HG03280 (cell line): ENCODE data around the gene WDR82.

Source experiments
- ATAC-seq: cut with Tn5 transposase; IDR thresholded peaks from one replicate; pipeline ENCODE4 v1.9.1; 2021; ENCODE audit warnings: mild to moderate bottlenecking, moderate library complexity; ENCODE audit not compliant: unreplicated experiment

The WDR82 gene

GRCh38 chr3:52278510-52279069, at the start of gene WDR82:
Gene WDR82, minus strand, starts transcription at chr3:52278649. Its CDS starts 288 bp downstream, at chr3:52278361.
- peak; percentile 87 for ATAC-seq

- ATAC-seq: no peak
Observed at GRCh38 chr3:52327486-52328290, 49.2 kb upstream of the WDR82 start.

- no peak for ATAC-seq
Observed at GRCh38 chr3:52326976-52327375, 48.5 kb upstream of the WDR82 start.

- no peak for ATAC-seq
Observed at GRCh38 chr3:52325686-52326085, 47.2 kb upstream of the WDR82 start.

- no peak for ATAC-seq
Observed at GRCh38 chr3:52324676-52325075, 46.2 kb upstream of the WDR82 start.

GRCh38 chr3:52323526-52324295, 45.3 kb upstream of the WDR82 start:
- ATAC-seq: no peak

GRCh38 chr3:52322466-52322865, 44.0 kb upstream of the WDR82 start:
- no peak for ATAC-seq

- no peak for ATAC-seq
Observed at GRCh38 chr3:52321481-52321880, 43.0 kb upstream of the WDR82 start.

GRCh38 chr3:52319921-52320595, 41.6 kb upstream of the WDR82 start:
- no peak for ATAC-seq

GRCh38 chr3:52318186-52318816, 39.9 kb upstream of the WDR82 start:
- ATAC-seq: no peak

GRCh38 chr3:52317208-52318000, 39.0 kb upstream of the WDR82 start:
- peak; percentile 62 for ATAC-seq

- no peak for ATAC-seq
Observed at GRCh38 chr3:52315977-52316764, 37.7 kb upstream of the WDR82 start, which contains the start of gene DNAH1. Gene DNAH1, plus strand, starts transcription at chr3:52316319. Its CDS starts 6,124 bp downstream, at chr3:52322443.

- no peak for ATAC-seq
Observed at GRCh38 chr3:52315006-52315405, 36.6 kb upstream of the WDR82 start.

- ATAC-seq: no peak
Observed at GRCh38 chr3:52314489-52314888, 36.0 kb upstream of the WDR82 start.

- ATAC-seq: peak; percentile 84
Observed at GRCh38 chr3:52313774-52314188, 35.3 kb upstream of the WDR82 start.

GRCh38 chr3:52313188-52313773, 34.8 kb upstream of the WDR82 start:
- no peak for ATAC-seq

GRCh38 chr3:52311576-52312119, 33.2 kb upstream of the WDR82 start:
- ATAC-seq: no peak

GRCh38 chr3:52310861-52311575, 32.6 kb upstream of the WDR82 start:
- no peak for ATAC-seq
